Measurements from ENCODE around the gene FAM222B.
"Not testable (repeated sequence)": the region's sequence is repeated elsewhere in the genome, so short reads cannot be mapped to it uniquely, and the experiment has no call there.

Gene FAM222B

DNA sequence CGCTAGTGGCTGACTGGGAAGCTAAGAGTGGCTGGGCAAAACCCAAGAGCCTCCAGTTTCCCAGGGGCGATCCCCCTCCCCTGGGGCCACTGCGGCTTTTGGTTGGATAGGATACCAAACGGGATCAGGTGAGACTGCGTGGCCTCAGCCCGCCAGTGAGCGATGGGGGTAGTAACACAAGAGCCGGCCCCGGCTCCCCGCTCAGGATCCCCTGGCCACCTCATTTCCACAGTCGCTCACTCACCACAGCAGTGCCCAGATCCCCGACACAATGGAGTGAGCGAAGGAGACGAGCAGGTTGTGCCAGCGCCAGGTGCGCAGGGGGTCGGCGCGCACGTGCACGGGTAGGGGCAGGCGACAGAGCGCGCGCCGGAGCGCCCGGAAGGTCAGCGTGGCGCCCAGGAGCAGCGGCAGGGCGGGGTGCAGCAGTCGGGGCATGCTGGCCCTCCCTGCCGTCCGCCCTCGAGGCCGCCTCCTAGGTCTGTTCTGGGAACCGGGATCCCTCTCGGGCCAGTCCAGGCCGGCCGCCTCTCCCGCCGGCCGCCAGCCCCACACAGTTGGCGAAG, 116.8 kb downstream of the FAM222B start:
- DNase-seq (ENCODE audit: low spot score) = peak; percentile 48
- CTCF ChIA-PET = interaction anchor here (0.6 to 5.6 kb wide), 8 partner anchors 22 to 1407 kb away, joined by 3 to 249 read pairs (median 6); partner anchors contain the start of genes PHF12 and TRAF4
- POLR2A ChIA-PET (ENCODE audit: low non-redundant PET) = interaction anchor here (0.5 to 5.5 kb wide), 4 partner anchors 11 to 31 kb away, joined by 3 to 95 read pairs (median 14); partner anchors contain the start of gene TRAF4

DNA sequence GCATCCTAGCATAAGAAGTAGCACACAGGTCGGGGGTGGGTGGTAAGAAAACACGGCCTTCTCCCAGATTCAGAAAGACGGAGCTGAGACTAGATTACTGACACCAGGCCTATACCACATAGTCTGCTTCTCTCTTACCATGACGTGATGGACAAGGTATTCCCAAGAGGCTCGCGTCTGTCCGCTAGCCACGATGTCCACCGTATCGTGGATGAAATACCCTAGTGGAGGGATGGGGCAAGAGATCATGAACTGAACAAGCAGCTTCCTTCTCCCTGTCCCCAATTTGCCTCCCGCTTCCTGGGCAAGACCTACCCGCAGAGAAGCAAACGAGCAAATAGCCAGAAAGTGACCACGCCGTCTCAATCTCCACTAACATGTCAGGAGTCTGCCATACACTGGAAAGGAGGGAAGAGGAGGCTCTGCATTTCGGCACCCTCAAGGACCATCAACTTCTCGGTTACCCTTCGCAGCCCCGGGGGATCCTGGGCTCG, 117.4 kb downstream of the FAM222B start:
- ChIA-PET POLR2A (ENCODE audit: low non-redundant PET) (interaction anchor here (0.8 to 5.5 kb wide), 2 partner anchors 10 to 19 kb away, joined by 3 to 95 read pairs; partner anchors contain the start of gene TRAF4), CTCF (interaction anchor here (0.6 to 5.6 kb wide), 3 partner anchors 23 to 1408 kb away, joined by 3 to 249 read pairs (median 3); partner anchors contain the start of gene TRAF4)
- peak overlapping the region; percentile 99 for H3K27ac ChIP-seq
- no peak for DNase-seq (ENCODE audit: low spot score)
- TF ChIP-seq, protein P1, sequence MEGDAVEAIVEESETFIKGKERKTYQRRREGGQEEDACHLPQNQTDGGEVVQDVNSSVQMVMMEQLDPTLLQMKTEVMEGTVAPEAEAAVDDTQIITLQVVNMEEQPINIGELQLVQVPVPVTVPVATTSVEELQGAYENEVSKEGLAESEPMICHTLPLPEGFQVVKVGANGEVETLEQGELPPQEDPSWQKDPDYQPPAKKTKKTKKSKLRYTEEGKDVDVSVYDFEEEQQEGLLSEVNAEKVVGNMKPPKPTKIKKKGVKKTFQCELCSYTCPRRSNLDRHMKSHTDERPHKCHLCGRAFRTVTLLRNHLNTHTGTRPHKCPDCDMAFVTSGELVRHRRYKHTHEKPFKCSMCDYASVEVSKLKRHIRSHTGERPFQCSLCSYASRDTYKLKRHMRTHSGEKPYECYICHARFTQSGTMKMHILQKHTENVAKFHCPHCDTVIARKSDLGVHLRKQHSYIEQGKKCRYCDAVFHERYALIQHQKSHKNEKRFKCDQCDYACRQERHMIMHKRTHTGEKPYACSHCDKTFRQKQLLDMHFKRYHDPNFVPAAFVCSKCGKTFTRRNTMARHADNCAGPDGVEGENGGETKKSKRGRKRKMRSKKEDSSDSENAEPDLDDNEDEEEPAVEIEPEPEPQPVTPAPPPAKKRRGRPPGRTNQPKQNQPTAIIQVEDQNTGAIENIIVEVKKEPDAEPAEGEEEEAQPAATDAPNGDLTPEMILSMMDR (conservative IDR thresholded peaks at IDR 0.05; ENCODE audit: low read depth) = no peak

More for the DNA sequence above, 116.8 kb downstream of the FAM222B start:
- peak overlapping the region; percentile 99 for H3K27ac ChIP-seq
- TF ChIP-seq, protein P1 (conservative IDR thresholded peaks at IDR 0.05; ENCODE audit: low read depth) = no peak

DNA sequence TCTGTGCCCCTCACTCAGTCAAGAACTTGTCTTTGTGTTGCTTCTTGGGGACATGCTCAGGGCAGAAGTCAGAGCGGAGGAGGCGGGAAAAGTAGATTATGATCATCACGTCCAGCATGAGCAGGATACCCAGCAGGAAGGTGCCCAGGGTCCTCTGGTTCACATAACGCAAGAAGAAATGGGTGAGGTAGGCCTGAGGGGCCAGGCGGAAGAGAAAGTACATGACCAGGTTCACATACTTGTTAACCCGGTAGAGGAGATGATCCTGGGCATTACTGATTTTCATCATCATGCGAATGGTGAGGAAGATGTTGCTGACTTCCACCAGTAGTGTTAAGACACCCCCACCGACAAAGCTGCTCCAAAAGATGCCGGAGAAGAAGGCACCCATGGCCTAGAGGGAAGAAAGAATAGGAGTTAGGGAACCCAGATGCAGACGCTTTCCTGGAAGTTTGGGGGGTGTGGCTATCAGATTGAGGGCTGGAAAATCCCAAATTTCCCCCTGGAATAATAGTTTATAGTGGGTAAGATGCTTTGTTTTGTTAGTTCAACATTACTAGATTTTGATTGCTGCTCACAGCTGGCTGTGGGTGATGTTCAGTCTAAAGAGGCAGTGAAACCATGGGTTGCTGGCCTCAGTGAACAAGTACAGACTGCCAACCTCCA, 118.0 kb downstream of the FAM222B start:
- ChIA-PET CTCF (interaction anchor here (1.0 to 5.6 kb wide), 2 partner anchors 23 to 78 kb away, joined by 3 to 249 read pairs; partner anchors contain the start of gene TRAF4), POLR2A (ENCODE audit: low non-redundant PET) (interaction anchor here (5.5 kb wide), 1 partner anchor 20 kb away, joined by 95 read pairs; the partner anchor contains the start of gene TRAF4)
- no peak for DNase-seq (ENCODE audit: low spot score)
- H3K27ac ChIP-seq = peak overlapping the region; percentile 99
- TF ChIP-seq, protein P1 (conservative IDR thresholded peaks at IDR 0.05; ENCODE audit: low read depth) = no peak

DNA sequence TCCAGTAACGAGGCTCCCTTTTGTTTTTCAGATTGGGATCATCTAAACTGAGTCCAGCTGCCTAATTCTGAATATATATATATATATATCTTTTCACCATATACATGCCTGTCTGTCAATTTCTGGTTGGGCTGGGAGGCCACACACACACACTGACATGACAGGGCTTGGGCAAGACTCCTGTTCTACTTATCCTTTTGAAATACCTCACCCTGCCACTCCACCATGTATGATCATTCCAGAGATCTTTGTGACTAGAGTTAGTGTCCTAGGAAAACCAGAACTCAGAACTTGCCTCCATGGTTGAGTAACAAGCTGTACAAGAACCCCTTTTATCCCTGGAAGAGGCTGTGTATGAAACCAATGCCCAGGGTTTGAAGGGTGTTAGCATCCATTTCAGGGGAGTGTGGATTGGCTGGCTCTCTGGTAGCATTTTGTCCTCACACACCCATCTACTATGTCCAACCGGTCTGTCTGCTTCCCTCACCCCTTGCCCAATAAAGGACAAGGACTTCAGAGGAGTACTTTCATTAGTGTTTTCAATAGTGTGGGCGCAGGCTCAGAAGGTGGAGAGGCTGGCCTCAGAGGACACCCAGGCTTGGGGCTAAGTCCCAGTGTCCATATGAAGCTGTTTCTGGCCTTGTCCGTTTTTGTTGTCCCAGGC, 118.6 kb downstream of the FAM222B start:
- CTCF ChIA-PET = interaction anchor here (5.6 kb wide), 1 partner anchor 24 kb away, joined by 249 read pairs; the partner anchor contains the start of gene TRAF4
- H3K27ac ChIP-seq = peak overlapping the region; percentile 99
- POLR2A ChIA-PET (ENCODE audit: low non-redundant PET) = interaction anchor here (5.5 kb wide), 1 partner anchor 20 kb away, joined by 95 read pairs; the partner anchor contains the start of gene TRAF4
- not testable (repeated sequence) for DNase-seq (ENCODE audit: low spot score)

DNA sequence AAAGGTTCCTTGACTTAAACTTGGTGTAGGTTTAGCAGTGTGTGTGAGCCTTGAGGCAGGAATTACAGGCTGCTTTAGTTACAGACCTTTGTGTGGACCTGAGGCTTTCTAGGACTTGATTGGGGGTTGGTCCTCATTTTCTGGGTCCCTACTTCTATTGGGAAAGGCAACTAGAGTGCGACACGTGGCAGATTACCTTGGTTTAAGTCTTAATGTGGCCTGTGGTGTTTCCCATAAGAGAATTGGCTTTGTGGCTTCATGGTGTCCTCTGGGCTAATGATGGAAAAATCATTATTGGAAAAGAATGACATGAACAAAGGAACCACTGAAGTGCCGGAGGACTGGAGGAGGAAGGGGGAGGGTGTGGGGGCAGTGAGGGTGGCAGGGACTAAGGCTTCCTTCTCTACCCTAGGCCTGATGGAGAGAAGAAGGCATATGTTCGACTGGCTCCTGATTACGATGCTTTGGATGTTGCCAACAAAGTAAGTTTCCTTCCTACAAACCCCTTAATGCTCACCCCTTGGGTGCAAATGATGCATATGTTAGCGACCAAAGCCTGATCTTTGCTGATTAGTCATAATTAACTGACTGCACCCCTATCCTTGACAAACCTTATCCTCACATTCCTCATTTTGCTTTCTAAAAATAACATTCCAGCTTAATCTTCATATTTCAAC, 119.3 kb downstream of the FAM222B start:
- TF ChIP-seq, protein P1 (conservative IDR thresholded peaks at IDR 0.05; ENCODE audit: low read depth) = no peak
- peak overlapping the region; percentile 99 for H3K27ac ChIP-seq
- no peak for DNase-seq (ENCODE audit: low spot score)
- POLR2A ChIA-PET (ENCODE audit: low non-redundant PET) = interaction anchor here (0.7 kb wide), 1 partner anchor 226 kb away, joined by 10 read pairs; no protein-coding TSS in a partner anchor
- CTCF ChIA-PET = no interaction called here

DNA sequence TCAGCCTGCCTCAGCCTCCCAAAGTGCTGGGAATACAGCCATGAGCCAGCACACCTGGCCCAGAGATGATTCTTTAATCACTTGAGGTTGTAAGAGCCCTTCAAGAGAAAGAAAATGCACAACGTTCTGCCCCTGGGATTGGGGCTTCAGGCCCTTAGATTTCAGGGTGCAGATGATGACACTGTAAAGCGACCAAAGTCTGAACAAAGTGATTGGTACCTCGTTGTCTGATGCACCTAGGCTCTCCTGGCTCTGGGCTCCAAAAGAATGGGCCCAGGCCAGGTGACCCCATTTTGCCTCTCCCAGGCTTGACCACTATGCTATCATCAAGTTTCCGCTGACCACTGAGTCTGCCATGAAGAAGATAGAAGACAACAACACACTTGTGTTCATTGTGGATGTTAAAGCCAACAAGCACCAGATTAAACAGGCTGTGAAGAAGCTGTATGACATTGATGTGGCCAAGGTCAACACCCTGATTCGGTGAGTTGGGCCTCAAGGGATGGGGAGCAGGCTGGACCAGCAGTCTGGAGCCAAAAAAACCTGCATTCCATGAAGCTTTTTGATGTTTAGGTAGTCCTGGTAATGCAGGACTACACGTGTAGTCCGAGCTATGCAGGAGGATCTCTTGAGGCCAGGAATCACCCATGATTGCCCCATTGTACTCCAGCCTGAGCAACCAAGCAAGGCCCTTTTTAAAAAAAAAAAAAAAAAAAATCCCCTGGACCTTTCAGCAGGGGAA, 120.0 kb downstream of the FAM222B start:
- peak overlapping the region; percentile 99 for H3K27ac ChIP-seq
- TF ChIP-seq, protein P1 (conservative IDR thresholded peaks at IDR 0.05; ENCODE audit: low read depth) = no peak
- CTCF ChIA-PET = interaction anchor here (0.9 kb wide), 1 partner anchor 10 kb away, joined by 5 read pairs; no protein-coding TSS in a partner anchor
- POLR2A ChIA-PET (ENCODE audit: low non-redundant PET) = interaction anchor here (0.7 kb wide), 1 partner anchor 227 kb away, joined by 10 read pairs; no protein-coding TSS in a partner anchor
- DNase-seq (ENCODE audit: low spot score) = no peak

DNA sequence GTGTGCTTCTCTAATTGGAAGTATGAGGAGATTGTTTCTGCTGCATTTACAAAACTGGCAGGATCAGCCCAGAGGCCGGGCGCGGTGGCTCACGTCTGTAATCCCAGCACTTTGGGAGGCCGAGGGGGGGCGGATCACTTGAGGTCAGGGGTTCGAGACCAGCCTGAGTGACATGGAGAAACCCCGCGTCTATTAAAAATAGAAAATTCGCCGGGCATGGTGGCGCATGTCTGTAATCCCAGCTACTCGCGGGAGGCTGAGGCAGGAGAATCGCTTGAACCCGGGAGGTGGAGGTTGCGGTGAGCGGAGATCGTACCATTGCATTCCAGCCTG, 121.6 kb downstream of the FAM222B start:
- CTCF ChIA-PET = not testable (repeated sequence)
- peak overlapping the region; percentile 99 for H3K27ac ChIP-seq

More for the DNA sequence above, 121.6 kb downstream of the FAM222B start:
- POLR2A ChIA-PET (ENCODE audit: low non-redundant PET); DNase-seq (ENCODE audit: low spot score): not testable (repeated sequence)
